K562 (cell line): Measurements from ENCODE around the gene KPNB1. TPM values are rescaled to one million over a fixed set of nuclear protein-coding genes. Genes with fewer than 3 reads are reported as not detected.

ENCODE experiments used
- ATF4 ChIP-seq: fragments of 450-650 bp; formaldehyde crosslinking; IDR thresholded peaks from 2 replicates; pipeline ENCODE4 v1.4.0; 2022; ENCODE audit warnings: mild to moderate bottlenecking, moderate library complexity
- BDP1 ChIP-seq: IDR thresholded peaks from 3 replicates; pipeline ENCODE4 v1.6.1; 2011; ENCODE audit not compliant: insufficient read length, insufficient read depth
- CHCHD3 ChIP-seq: fragments of 250-450 bp; sonication (Bioruptor Pico); IDR thresholded peaks from 2 replicates; pipeline ENCODE4 v2.1.2; 2022; ENCODE audit warnings: mild to moderate bottlenecking
- HMGN3 ChIP-seq: IDR thresholded peaks from 2 replicates; pipeline ENCODE4 v1.6.1; 2011; ENCODE audit warnings: borderline replicate concordance, low read depth, mild to moderate bottlenecking, mixed read lengths, low read length; ENCODE audit not compliant: insufficient read length; ENCODE audit errors: extremely low read depth
- ID3 ChIP-seq, 2 experiments: fragments of 250-450 bp in 1 of 2; fragments of 450-650 bp in 1 of 2; sonication (Bioruptor Pico) in 1 of 2; IDR thresholded peaks; 2 replicates each; pipeline versions ENCODE4 v1.6.1 to v1.8.0; 2016 to 2021; ENCODE audit warnings: mild to moderate bottlenecking in 2 of 2, moderate library complexity in 2 of 2, missing compliant biosample characterization in 1 of 2, missing genetic modification characterization in 1 of 2
- PATZ1 ChIP-seq: fragments of 250-450 bp; sonication (Bioruptor Pico); IDR thresholded peaks from 2 replicates; pipeline ENCODE4 v1.5.0; 2020; ENCODE audit warnings: mild to moderate bottlenecking, borderline replicate concordance
- PCBP2 ChIP-seq: fragments of 200-400 bp; formaldehyde crosslinking; IDR thresholded peaks from 2 replicates; pipeline ENCODE4 v1.6.1; 2018; ENCODE audit warnings: low read length, low read depth, mild to moderate bottlenecking, moderate library complexity; ENCODE audit not compliant: poor library complexity, severe bottlenecking
- SMARCA4 ChIP-seq: fragments of 450-650 bp; IDR thresholded peaks from 2 replicates; pipeline ENCODE4 v1.6.1; 2016
- SRF ChIP-seq, 2 experiments: fragments of 250-450, 450-650 bp in 1 of 2; sonication (Bioruptor Pico) in 1 of 2; sonication (generic) in 1 of 2; formaldehyde crosslinking; IDR thresholded peaks; 2 replicates each; pipeline versions ENCODE4 v1.5.0 to v1.5.1; 2020 to 2022; ENCODE audit warnings: mild to moderate bottlenecking in 1 of 2, missing genetic modification reagents in 1 of 2
- SRSF1 ChIP-seq: fragments of 200-400 bp; formaldehyde crosslinking; IDR thresholded peaks from 2 replicates; pipeline ENCODE4 v1.6.1; 2017; ENCODE audit warnings: mild to moderate bottlenecking, low read depth, low read length, moderate library complexity
- ZBTB49 ChIP-seq: sonication (generic); formaldehyde crosslinking; IDR thresholded peaks from 2 replicates; pipeline ENCODE4 v1.8.0; 2022; ENCODE audit warnings: missing genetic modification reagents, mild to moderate bottlenecking, borderline replicate concordance
- ZNF274 ChIP-seq: IDR thresholded peaks from 2 replicates; pipeline ENCODE4 v1.6.1; 2011; ENCODE audit warnings: low read depth, mild to moderate bottlenecking, low read length, moderate library complexity, borderline replicate concordance
- ZNF398 ChIP-seq: fragments of 250-450 bp; sonication (Bioruptor Pico); IDR thresholded peaks from 2 replicates; pipeline ENCODE4 v1.8.0; 2021; ENCODE audit warnings: moderate library complexity, mild to moderate bottlenecking, inconsistent platforms
- ZNF507 ChIP-seq: conservative IDR thresholded peaks from 2 replicates; pipeline ENCODE4 v1.6.1; 2017; ENCODE audit warnings: missing genetic modification characterization, missing compliant biosample characterization
- polyA plus RNA-seq, 8 experiments: library from polyadenylated mRNA; depleted of rRNA in 4 of 8; stranded (reverse) in 5 of 8; unstranded in 3 of 8; fragments of >200 nt; fragmentation: Nextera tagmentation in 2 of 8; fragmentation: Illumina TruSeq in 1 of 8; extraction: Ambion mirVana in 2 of 8; extraction: Trizol in 1 of 8; gene quantifications; 2 replicates each; pipeline versions ENCODE4 v1.2.1 to v1.2.3, GENCODE V29; 2011 to 2014; ENCODE audit warnings: inconsistent platforms in 1 of 8, missing spikeins in 1 of 8
- total RNA-seq, 7 experiments: library from RNA; depleted of rRNA in 6 of 7; stranded (reverse); fragments of >200 nt in 6 of 7; fragmentation: Illumina TruSeq in 2 of 7; extraction: Trizol in 2 of 7; gene quantifications; 2 replicates each; pipeline versions ENCODE4 v1.2.1 to v1.2.3, GENCODE V29; 2011 to 2021; ENCODE audit warnings: low replicate concordance in 1 of 7

KPNB1 gene
- total and polyA plus RNA-seq, 9 of the 15 experiments (the other 6 are each of a cell fraction or from before 2014, with no cell fraction given), result 154 to 622 (median 354) TPM

GRCh38 chr17:47649153-47649971 is at the start of gene KPNB1 (continued):
- TF ChIP-seq PCBP2, result no peak
- no peak for TF ChIP-seq ZNF507
- no peak for TF ChIP-seq ID3 (CRISPR knock-in tag; IDR thresholded peaks at IDR 0.05)
- 0 out of 2 replicates have a peak, but pooled peaks have one; percentile 33 for TF ChIP-seq ID3 (tag; IDR thresholded peaks at IDR 0.05)
- no peak for TF ChIP-seq BDP1
- TF ChIP-seq ZNF274, result no peak
- 0 out of 2 replicates have a peak, but pooled peaks have one; percentile 3 for TF ChIP-seq ATF4 (CRISPR knock-in tag)
- no peak for TF ChIP-seq ZNF398 (CRISPR knock-in tag)
- TF ChIP-seq HMGN3, result peak; percentile 59
- no peak for TF ChIP-seq SRSF1
- TF ChIP-seq SRF (CRISPR knock-in tag; IDR thresholded peaks at IDR 0.05), result peak in 1 of 2 experiments; percentile 48; a peak in 1 of 4 replicates
- TF ChIP-seq ZBTB49 (CRISPR knock-in tag), result no peak
- 0 out of 2 replicates have a peak, but pooled peaks have one; percentile 24 for TF ChIP-seq SMARCA4
- TF ChIP-seq CHCHD3 (CRISPR knock-in tag), result 0 out of 2 replicates have a peak, but pooled peaks have one; percentile 68
- no peak for TF ChIP-seq PATZ1
